GM23338 (cell line): ENCODE measurements around the gene B4GALT1. TPM values are rescaled to one million over a fixed set of nuclear protein-coding genes. Genes with fewer than 3 reads are reported as not detected.

Source experiments
- ATAC-seq: fragments of 200-7000 bp; cut with Tn5 transposase; 3 replicates; pipeline ENCODE4 v1.9.1; 2020
- DNase-seq: peaks from one replicate; pipeline ENCODE4 v3.0.0-alpha.2; 2015; ENCODE audit warnings: low spot score
- H2AFZ ChIP-seq: fragments of 200-600 bp; sonication (generic); 2 replicates; pipeline ENCODE4 v1.8.0; 2016; ENCODE audit warnings: antibody characterized with exemption, mild to moderate bottlenecking, moderate library complexity
- H3F3A ChIP-seq: fragments of 200-600 bp; sonication (generic); replicated peaks from 2 replicates; pipeline ENCODE4 v1.8.0; 2017; ENCODE audit warnings: antibody characterized with exemption, mixed run types, low read depth
- H3K27ac ChIP-seq: fragments of 200-600 bp; sonication (generic); 2 replicates; pipeline ENCODE4 v1.6.1; 2016; ENCODE audit warnings: low read depth
- H3K27me3 ChIP-seq: fragments of 200-600 bp; sonication (generic); 2 replicates; pipeline ENCODE4 v1.8.0; 2016; ENCODE audit warnings: mild to moderate bottlenecking, mixed run types, moderate library complexity; ENCODE audit not compliant: insufficient read depth
- H3K36me3 ChIP-seq: fragments of 200-600 bp; sonication (generic); 2 replicates; pipeline ENCODE4 v1.8.0; 2016; ENCODE audit warnings: mild to moderate bottlenecking; ENCODE audit not compliant: insufficient read depth
- H3K4me1 ChIP-seq: fragments of 200-600 bp; sonication (generic); 2 replicates; pipeline ENCODE4 v1.8.0; 2016; ENCODE audit warnings: mild to moderate bottlenecking, moderate library complexity; ENCODE audit not compliant: insufficient read depth
- H3K4me2 ChIP-seq: fragments of 200-600 bp; sonication (generic); 2 replicates; pipeline ENCODE4 v1.7.1; 2017; ENCODE audit warnings: mixed run types
- H3K4me3 ChIP-seq: fragments of 200-600 bp; sonication (generic); 2 replicates; pipeline ENCODE4 v1.6.1; 2016; ENCODE audit warnings: mixed run types
- H3K79me2 ChIP-seq: fragments of 200-600 bp; sonication (generic); replicated peaks from 2 replicates; pipeline ENCODE4 v1.8.0; 2017; ENCODE audit warnings: mild to moderate bottlenecking; ENCODE audit not compliant: insufficient read depth
- H3K9me2 ChIP-seq: fragments of 200-600 bp; sonication (generic); 2 replicates; pipeline ENCODE4 v1.8.0; 2017; ENCODE audit not compliant: insufficient read depth
- H4K20me1 ChIP-seq: fragments of 200-600 bp; sonication (generic); replicated peaks from 2 replicates; pipeline ENCODE4 v1.8.0; 2017; ENCODE audit warnings: mild to moderate bottlenecking; ENCODE audit not compliant: insufficient read depth
- H3K27ac Mint-ChIP-seq: 2 replicates; pipeline ENCODE4 v1.8.0; 2020; ENCODE audit warnings: inconsistent platforms, mild to moderate bottlenecking, moderate library complexity, mixed read lengths
- H3K27me3 Mint-ChIP-seq: 3 replicates; pipeline ENCODE4 v1.8.0; 2022; ENCODE audit warnings: low read depth, mild to moderate bottlenecking, moderate library complexity, mixed read lengths, inconsistent platforms; ENCODE audit not compliant: insufficient read depth, poor library complexity
- H3K36me3 Mint-ChIP-seq: 3 replicates; pipeline ENCODE4 v1.8.0; 2021; ENCODE audit warnings: low read depth, mild to moderate bottlenecking, inconsistent platforms, moderate library complexity, mixed read lengths
- H3K4me1 Mint-ChIP-seq: 3 replicates; pipeline ENCODE4 v1.8.0; 2020; ENCODE audit warnings: mild to moderate bottlenecking, inconsistent platforms, mixed read lengths
- H3K4me3 Mint-ChIP-seq: 3 replicates; pipeline ENCODE4 v1.8.0; 2021; ENCODE audit warnings: moderate library complexity, mild to moderate bottlenecking, inconsistent platforms, mixed read lengths
- H3K9me3 Mint-ChIP-seq: 3 replicates; pipeline ENCODE4 v1.8.0; 2020; ENCODE audit warnings: moderate library complexity, mild to moderate bottlenecking, inconsistent platforms, mixed read lengths
- CREB1 ChIP-seq: fragments of 250-450 bp; sonication (Bioruptor Pico); IDR thresholded peaks from 2 replicates; pipeline ENCODE4 v1.5.0; 2020; ENCODE audit warnings: low read depth, mild to moderate bottlenecking, moderate library complexity
- ETS1 ChIP-seq: IDR thresholded peaks from 2 replicates; pipeline ENCODE4 v1.6.1; 2016; ENCODE audit warnings: antibody characterized with exemption
- EZH2phosphoT487 ChIP-seq: fragments of 200-600 bp; sonication (generic); IDR thresholded peaks from one replicate; pipeline ENCODE4 v1.8.1; 2018; ENCODE audit warnings: antibody characterized with exemption; ENCODE audit not compliant: unreplicated experiment
- JUNB ChIP-seq: IDR thresholded peaks from one replicate; pipeline ENCODE4 v1.6.1; 2016; ENCODE audit warnings: antibody characterized with exemption; ENCODE audit not compliant: unreplicated experiment
- NANOG ChIP-seq: IDR thresholded peaks from 2 replicates; pipeline ENCODE4 v1.6.1; 2016; ENCODE audit warnings: antibody characterized with exemption, borderline replicate concordance
- POLR2AphosphoS5 ChIP-seq: IDR thresholded peaks from 2 replicates; pipeline ENCODE4 v1.6.1; 2016; ENCODE audit warnings: antibody characterized with exemption, low read depth
- STAT1 ChIP-seq: IDR thresholded peaks from one replicate; pipeline ENCODE4 v1.6.1; 2016; ENCODE audit warnings: antibody characterized with exemption; ENCODE audit not compliant: unreplicated experiment
- ZNF331 ChIP-seq: fragments of 250-450 bp; sonication (Bioruptor Pico); IDR thresholded peaks from 2 replicates; pipeline ENCODE4 v1.5.0; 2020; ENCODE audit warnings: low read depth, mild to moderate bottlenecking, moderate library complexity
- polyA plus RNA-seq: library from polyadenylated mRNA; unstranded; fragments of >200 nt; fragmentation: Nextera tagmentation; extraction: Ambion mirVana; gene quantifications from 2 replicates; pipeline ENCODE4 v1.2.1, GENCODE V29; 2016
- total RNA-seq: library from RNA; depleted of rRNA; stranded (reverse); fragments of >200 nt; shearing (Covaris generic); gene quantifications from 2 replicates; pipeline ENCODE4 v1.2.3, GENCODE V29; 2014
- TF ChIP-seq, protein P1 (sequence below), 2 experiments: fragments of 200-600 bp in 1 of 2; sonication (generic) in 1 of 2; conservative IDR thresholded peaks; 2 replicates each; pipeline versions ENCODE4 v1.5.1 to v1.6.1; 2016 to 2017; ENCODE audit warnings: antibody characterized with exemption in 2 of 2, low read depth in 2 of 2, mild to moderate bottlenecking in 2 of 2, moderate library complexity in 1 of 2

Gene B4GALT1
- total and polyA plus RNA-seq, 2 experiments from 2014 or later, result 6.3 to 15.8 TPM

- H3K27me3 Mint-ChIP-seq, result peaks cover 3% of the 10 kb centered on the region
- H3K4me1 Mint-ChIP-seq, result peaks cover 3% of the 10 kb centered on the region; the same call in 2 of the 3 replicates
- Histone ChIP-seq H3K4me2 (no peak overlapping the region), H4K20me1 (no peaks in the 10 kb centered on the region), H3F3A (peaks cover 6% of the 10 kb centered on the region), H3K27me3 (peaks cover 14% of the 10 kb centered on the region), H3K36me3 (no peaks in the 10 kb centered on the region), H3K79me2 (no peaks in the 10 kb centered on the region), H2AFZ (peak overlapping the region; percentile 56; the same call in 1 of the 2 replicates), H3K9me2 (no peaks in the 10 kb centered on the region), H3K4me3 (no peak overlapping the region), H3K4me1 (no peaks in the 10 kb centered on the region), H3K27ac (no peak overlapping the region)
- H3K36me3 Mint-ChIP-seq, result no peaks in the 10 kb centered on the region
- ATAC-seq, result no peak
- no peak for TF ChIP-seq ETS1
- no peak for TF ChIP-seq POLR2AphosphoS5
- no peak for TF ChIP-seq CREB1 (CRISPR knock-in tag)
- no peak for TF ChIP-seq NANOG
- no peak for TF ChIP-seq ZNF331
- TF ChIP-seq EZH2phosphoT487, result no peak
- TF ChIP-seq JUNB, result no peak
- H3K27ac Mint-ChIP-seq, result no peak overlapping the region
- H3K4me3 Mint-ChIP-seq, result no peak overlapping the region
- no peaks in the 10 kb centered on the region for H3K9me3 Mint-ChIP-seq
- no peak for DNase-seq
These were observed 5.4 kb upstream of the B4GALT1 start for GRCh38 chr9:33172256-33173238.

- Histone ChIP-seq H3K9me2 (no peaks in the 10 kb centered on the region), H2AFZ (peak overlapping the region; percentile 81; the same call in 1 of the 2 replicates), H3K27me3 (peaks cover 18% of the 10 kb centered on the region), H3K36me3 (no peaks in the 10 kb centered on the region), H3K4me3 (no peak overlapping the region), H3F3A (peaks cover 10% of the 10 kb centered on the region), H3K4me1 (peaks cover 7% of the 10 kb centered on the region; the same call in 1 of the 2 replicates), H4K20me1 (no peaks in the 10 kb centered on the region), H3K79me2 (0 out of 2 replicates have a peak, but pooled peaks cover 2% of the 10 kb centered on the region), H3K27ac (no peak overlapping the region), H3K4me2 (no peak overlapping the region)
- Mint-ChIP-seq H3K27ac (no peak overlapping the region), H3K4me1 (peaks cover 8% of the 10 kb centered on the region), H3K27me3 (peaks cover 6% of the 10 kb centered on the region), H3K36me3 (no peaks in the 10 kb centered on the region), H3K4me3 (no peak overlapping the region), H3K9me3 (no peaks in the 10 kb centered on the region)
- peak; percentile 63 for DNase-seq
- TF ChIP-seq NANOG (no peak), JUNB (no peak), STAT1 (no peak)
- TF ChIP-seq, protein P1, sequence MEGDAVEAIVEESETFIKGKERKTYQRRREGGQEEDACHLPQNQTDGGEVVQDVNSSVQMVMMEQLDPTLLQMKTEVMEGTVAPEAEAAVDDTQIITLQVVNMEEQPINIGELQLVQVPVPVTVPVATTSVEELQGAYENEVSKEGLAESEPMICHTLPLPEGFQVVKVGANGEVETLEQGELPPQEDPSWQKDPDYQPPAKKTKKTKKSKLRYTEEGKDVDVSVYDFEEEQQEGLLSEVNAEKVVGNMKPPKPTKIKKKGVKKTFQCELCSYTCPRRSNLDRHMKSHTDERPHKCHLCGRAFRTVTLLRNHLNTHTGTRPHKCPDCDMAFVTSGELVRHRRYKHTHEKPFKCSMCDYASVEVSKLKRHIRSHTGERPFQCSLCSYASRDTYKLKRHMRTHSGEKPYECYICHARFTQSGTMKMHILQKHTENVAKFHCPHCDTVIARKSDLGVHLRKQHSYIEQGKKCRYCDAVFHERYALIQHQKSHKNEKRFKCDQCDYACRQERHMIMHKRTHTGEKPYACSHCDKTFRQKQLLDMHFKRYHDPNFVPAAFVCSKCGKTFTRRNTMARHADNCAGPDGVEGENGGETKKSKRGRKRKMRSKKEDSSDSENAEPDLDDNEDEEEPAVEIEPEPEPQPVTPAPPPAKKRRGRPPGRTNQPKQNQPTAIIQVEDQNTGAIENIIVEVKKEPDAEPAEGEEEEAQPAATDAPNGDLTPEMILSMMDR (conservative IDR thresholded peaks at IDR 0.05; ENCODE audit: low read depth in 2 of 2), result peak; percentile 44 to 83
- ATAC-seq, result peak; percentile 3; the same call in 2 of the 3 replicates
These were observed 3.6 kb upstream of the B4GALT1 start for GRCh38 chr9:33170464-33171415.
